IMR-90 (cell line): ENCODE data around the gene SNAP23. TPM values are rescaled to one million over a fixed set of nuclear protein-coding genes. Genes with fewer than 3 reads are reported as not detected.

Experiments used
- ATAC-seq: fragments of 200-7000 bp; cut with Tn5 transposase; 2 replicates; pipeline ENCODE4 v1.9.1; 2020; ENCODE audit warnings: low read depth, mild to moderate bottlenecking, moderate library complexity
- BruUV-seq: library from RNA; stranded (reverse); fragments of 400-500 nt; replicated peaks from 2 replicates; lab custom pipeline; 2021; lab: Mats Ljungman, UMichigan
- CTCF ChIA-PET: fragments of 300-600 bp; formaldehyde crosslinking; extraction: SDS; loops from one replicate; lab custom pipeline; 2021; ENCODE audit warnings: antibody characterized with exemption; lab: Yijun Ruan, JAX
- POLR2A ChIA-PET: fragments of 300-600 bp; sonication (Branson Sonifier 250); formaldehyde crosslinking; loops from one replicate; lab custom pipeline; 2022; ENCODE audit warnings: antibody characterized with exemption; ENCODE audit not compliant: unreplicated experiment; lab: Charles Lee
- DNase-seq: peaks from one replicate; pipeline ENCODE4 v3.0.0; 2013
- H2AFZ ChIP-seq: replicated peaks from 2 replicates; pipeline ENCODE3; 2013; ENCODE audit warnings: low read length, mild to moderate bottlenecking; ENCODE audit not compliant: poor library complexity
- H2AK5ac ChIP-seq: 2 replicates; pipeline ENCODE4 v1.6.1; 2013; ENCODE audit warnings: low read depth, low read length, inconsistent platforms
- H2AK9ac ChIP-seq: replicated peaks from 2 replicates; pipeline ENCODE3; 2013; ENCODE audit warnings: mild to moderate bottlenecking, low read depth, low read length, moderate library complexity; ENCODE audit not compliant: poor library complexity
- H2BK120ac ChIP-seq: 2 replicates; pipeline ENCODE4 v1.6.1; 2013; ENCODE audit warnings: low read depth, low read length, inconsistent platforms
- H2BK15ac ChIP-seq: 3 replicates; pipeline ENCODE4 v1.6.1; 2013; ENCODE audit warnings: low read depth, low read length, inconsistent platforms
- H2BK20ac ChIP-seq: 2 replicates; pipeline ENCODE4 v1.6.1; 2013; ENCODE audit warnings: low read depth, mild to moderate bottlenecking, inconsistent platforms, low read length, moderate library complexity
- H2BK5ac ChIP-seq: 2 replicates; pipeline ENCODE4 v1.6.1; 2013; ENCODE audit warnings: mild to moderate bottlenecking, low read depth, low read length, inconsistent platforms; ENCODE audit not compliant: poor library complexity, severe bottlenecking
- H3K14ac ChIP-seq: replicated peaks from 2 replicates; pipeline ENCODE4 v1.6.1; 2013; ENCODE audit warnings: low read depth, low read length, inconsistent platforms
- H3K18ac ChIP-seq: 2 replicates; pipeline ENCODE4 v1.6.1; 2013; ENCODE audit warnings: low read depth, low read length, control low read depth
- H3K23ac ChIP-seq: 2 replicates; pipeline ENCODE4 v1.6.1; 2013; ENCODE audit warnings: low read depth, low read length, inconsistent platforms
- H3K27ac ChIP-seq: 2 replicates; pipeline ENCODE4 v1.5.1; 2013; ENCODE audit warnings: mild to moderate bottlenecking, control low read depth, low read length; ENCODE audit not compliant: insufficient read depth
- H3K27me3 ChIP-seq: 2 replicates; pipeline ENCODE4 v1.6.1; 2013; ENCODE audit warnings: low read length; ENCODE audit not compliant: control insufficient read depth, insufficient read depth
- H3K36me3 ChIP-seq: 2 replicates; pipeline ENCODE4 v1.6.1; 2013; ENCODE audit warnings: low read length, mixed read lengths; ENCODE audit not compliant: control insufficient read depth, insufficient read depth
- H3K4ac ChIP-seq: 2 replicates; pipeline ENCODE4 v1.6.1; 2013; ENCODE audit warnings: low read depth, low read length, inconsistent platforms
- H3K4me1 ChIP-seq: 2 replicates; pipeline ENCODE4 v1.6.1; 2013; ENCODE audit warnings: low read length, mixed read lengths; ENCODE audit not compliant: control insufficient read depth, insufficient read depth
- H3K4me2 ChIP-seq: 2 replicates; pipeline ENCODE4 v1.6.1; 2013; ENCODE audit warnings: low read depth, mild to moderate bottlenecking, control low read depth, low read length, moderate library complexity
- H3K4me3 ChIP-seq: 2 replicates; pipeline ENCODE4 v1.5.1; 2013; ENCODE audit warnings: low read depth, mild to moderate bottlenecking, control low read depth, low read length, moderate library complexity; ENCODE audit not compliant: insufficient read depth
- H3K56ac ChIP-seq: 2 replicates; pipeline ENCODE4 v1.6.1; 2013; ENCODE audit warnings: low read length, inconsistent platforms; ENCODE audit not compliant: insufficient read depth; ENCODE audit errors: extremely low read depth
- H3K79me1 ChIP-seq, 2 experiments: 2 replicates each; pipeline ENCODE4 v1.6.1; 2013; ENCODE audit warnings: low read length in 2 of 2, inconsistent platforms in 1 of 2, low read depth in 1 of 2
- H3K9ac ChIP-seq: 2 replicates; pipeline ENCODE4 v1.6.1; 2013; ENCODE audit warnings: low read depth, low read length, control low read depth
- H3K9me1 ChIP-seq: 2 replicates; pipeline ENCODE4 v1.6.1; 2013; ENCODE audit warnings: low read length, inconsistent platforms; ENCODE audit not compliant: insufficient read depth
- H3K9me3 ChIP-seq: 2 replicates; pipeline ENCODE4 v1.6.1; 2013; ENCODE audit warnings: low read length; ENCODE audit not compliant: control insufficient read depth, insufficient read depth
- H4K20me1 ChIP-seq: 2 replicates; pipeline ENCODE4 v1.6.1; 2013; ENCODE audit warnings: low read length, inconsistent platforms; ENCODE audit not compliant: insufficient read depth
- H4K5ac ChIP-seq: 2 replicates; pipeline ENCODE4 v1.6.1; 2013; ENCODE audit warnings: mild to moderate bottlenecking, low read depth, low read length, control low read depth
- H4K8ac ChIP-seq, 2 experiments: 2 replicates each; pipeline ENCODE4 v1.6.1; 2013; ENCODE audit warnings: low read depth in 2 of 2, low read length in 2 of 2, control low read depth in 1 of 2, inconsistent platforms in 1 of 2
- H4K91ac ChIP-seq: 2 replicates; pipeline ENCODE4 v1.6.1; 2013; ENCODE audit warnings: low read depth, low read length, inconsistent platforms; ENCODE audit not compliant: insufficient read depth
- BHLHE40 ChIP-seq: fragments of 150-350 bp; IDR thresholded peaks from 2 replicates; pipeline ENCODE4 v1.6.1; 2016; ENCODE audit warnings: mild to moderate bottlenecking, low read depth, low read length
- CHD1 ChIP-seq: IDR thresholded peaks from 2 replicates; pipeline ENCODE4 v1.6.1; 2012; ENCODE audit warnings: low read depth, low read length, improper control_type of control experiment
- MAFK ChIP-seq: IDR thresholded peaks from 2 replicates; pipeline ENCODE4 v1.6.1; 2012; ENCODE audit warnings: low read depth, low read length, improper control_type of control experiment
- MAZ ChIP-seq: IDR thresholded peaks from 2 replicates; pipeline ENCODE4 v1.6.1; 2012; ENCODE audit warnings: low read depth, mild to moderate bottlenecking, low read length, improper control_type of control experiment, moderate library complexity, borderline replicate concordance
- RFX5 ChIP-seq: IDR thresholded peaks from 2 replicates; pipeline ENCODE4 v1.8.0; 2012; ENCODE audit warnings: low read depth, mild to moderate bottlenecking, low read length, moderate library complexity
- WGBS, 2 experiments: methylation state at CpG; one replicate each; pipeline versions ENCODE4 v1.1.5 to v1.1.7; 2013; ENCODE audit warnings: missing lambda C conversion rate in 2 of 2; ENCODE audit not compliant: insufficient read length in 1 of 2; ENCODE audit errors: extremely low coverage in 2 of 2; 5-methylcytosine and 5-hydroxymethylcytosine counted together
- dilution Hi-C: fragments of 300-500 bp; cut with HindIII; formaldehyde crosslinking; loops from one replicate; pipeline ENCODE4 v1.14.3; 2018; ENCODE audit warnings: low sequenced_read_pairs; ENCODE audit not compliant: unreplicated experiment
- in situ Hi-C: fragments of 300-500 bp; cut with MboI; formaldehyde crosslinking; loops from 3 replicates; pipeline ENCODE4 v1.14.3; 2019; ENCODE audit warnings: low sequenced_read_pairs, inconsistent platforms, mixed read lengths
- intact Hi-C: fragments of 100-400 bp; cut with micrococcal nuclease; formaldehyde crosslinking; loops from 2 replicates; pipeline ENCODE4 v1.10.0; 2022
- polyA plus RNA-seq, 3 experiments: library from polyadenylated mRNA; depleted of rRNA; stranded (reverse); fragments of >200 nt; gene quantifications; 2 replicates each; pipeline ENCODE4 v1.2.3, GENCODE V29; 2012; ENCODE audit warnings: low replicate concordance in 1 of 3
- total RNA-seq: library from RNA; depleted of rRNA; stranded (reverse); fragments of >200 nt; gene quantifications from 2 replicates; pipeline ENCODE4 v1.2.3, GENCODE V29; 2012

The SNAP23 gene
- total and polyA plus RNA-seq, 2 of the 4 experiments (the other 2 are of a cell fraction) = 36.0 to 45.5 TPM

DNA sequence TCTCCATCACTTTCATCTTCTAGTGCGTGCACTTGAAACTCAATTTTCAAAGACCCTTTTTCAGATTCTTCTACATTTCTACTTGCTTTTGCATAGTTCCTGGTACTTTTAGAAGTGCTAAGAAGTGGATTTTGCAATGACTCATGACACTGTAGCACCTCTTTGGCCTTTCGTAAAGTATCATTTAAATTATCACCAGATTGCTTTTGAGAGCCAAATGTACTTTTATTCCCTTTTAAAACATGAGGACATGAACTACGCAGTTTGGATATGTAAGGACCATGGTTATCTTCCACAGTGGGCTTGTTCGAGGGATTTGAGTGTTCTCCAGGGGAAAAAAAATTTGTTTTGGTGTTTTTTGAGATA lies 45.0 kb upstream of the SNAP23 start:
- POLR2A ChIA-PET = no interaction called here

More for the DNA sequence above, 45.0 kb upstream of the SNAP23 start:
- no peaks in the 10 kb centered on the region for H3K4me1 ChIP-seq
- dilution Hi-C loops = no loop called here
- no peak overlapping the region for H4K8ac ChIP-seq
- no peak overlapping the region for H3K14ac ChIP-seq
- H2AK5ac ChIP-seq = no peak overlapping the region
- no peaks in the 10 kb centered on the region for H3K27me3 ChIP-seq
- no peak overlapping the region for H3K4me3 ChIP-seq
- H2AK9ac ChIP-seq = no peak overlapping the region
- H3K9me1 ChIP-seq = no peaks in the 10 kb centered on the region
- H3K56ac ChIP-seq = no peak overlapping the region
- H3K27ac ChIP-seq = no peak overlapping the region
- no peak overlapping the region for H2BK20ac ChIP-seq
- peaks cover 33% of the 10 kb centered on the region for H3K36me3 ChIP-seq
- no peaks in the 10 kb centered on the region for H3K9me3 ChIP-seq
- H4K91ac ChIP-seq = no peak overlapping the region
- no peak overlapping the region for H2AFZ ChIP-seq
- DNase-seq = no peak
- BruUV-seq = TSS peak; percentile 74
- H3K9ac ChIP-seq = no peak overlapping the region
- CTCF ChIA-PET = no interaction called here
- ATAC-seq = no peak
- H4K5ac ChIP-seq = no peak overlapping the region
- H3K18ac ChIP-seq = no peak overlapping the region
- no peak overlapping the region for H2BK120ac ChIP-seq
- TF ChIP-seq BHLHE40 = no peak
- no peak for TF ChIP-seq MAFK
- no peak for TF ChIP-seq MAZ
- TF ChIP-seq RFX5 = no peak
- TF ChIP-seq CHD1 = no peak
- H2BK15ac ChIP-seq = no peak overlapping the region
- H3K4me2 ChIP-seq = no peak overlapping the region
- H4K20me1 ChIP-seq = no peaks in the 10 kb centered on the region
- peaks cover 14 to 39% of the 10 kb centered on the region in 2 experiments for H3K79me1 ChIP-seq
- intact Hi-C loops = loop anchor here (10.0 kb wide), 1 partner anchor 176 kb away; the partner anchor contains the start of genes GANC and TMEM87A
- no peak overlapping the region for H3K4ac ChIP-seq
- in situ Hi-C loops = no loop called here
- H2BK5ac ChIP-seq = no peak overlapping the region
- H3K23ac ChIP-seq = no peak overlapping the region
- no CpG with 5 or more reads among the region's 4 CpGs for WGBS, 2 experiments
